Tibial nerve (tissue), 4 donors: ENCODE measurements around the gene TAAR5.

Experiments used
- CTCF ChIP-seq, 5 experiments: fragments of 200-600 bp in 3 of 5; fragments of 450-650 bp in 2 of 5; sonication (generic) in 3 of 5; IDR thresholded peaks; one replicate each; pipeline ENCODE4 v1.5.1; 2016 to 2019; ENCODE audit warnings: antibody characterized with exemption in 5 of 5, mild to moderate bottlenecking in 3 of 5, moderate library complexity in 2 of 5
- EP300 ChIP-seq, 2 donors: sonication (generic); formaldehyde crosslinking; IDR thresholded peaks; one replicate each; pipeline ENCODE4 v1.6.1; 2017; ENCODE audit warnings: antibody characterized with exemption in 2 of 2, mild to moderate bottlenecking in 1 of 2

DNA sequence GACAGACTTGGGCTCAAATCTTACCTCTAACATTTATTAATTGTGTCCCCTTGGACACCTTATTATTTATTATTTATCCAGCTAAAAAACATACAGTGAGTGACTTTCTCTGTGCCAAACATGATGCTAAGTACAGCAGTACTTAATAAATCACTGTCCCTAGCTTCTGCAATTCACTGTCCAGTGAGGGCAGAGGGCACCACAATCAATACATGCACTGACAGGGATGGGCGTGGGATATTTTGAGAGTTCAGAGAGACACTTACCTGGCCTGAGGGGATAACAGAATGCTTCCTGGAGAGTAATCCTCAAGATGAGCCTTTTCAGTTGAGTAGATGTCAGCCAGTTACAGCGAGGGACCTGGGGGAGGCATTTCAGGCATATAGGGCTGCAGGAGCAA is 43.8 kb upstream of the TAAR5 start:
- no peak for TF ChIP-seq EP300 (IDR thresholded peaks at IDR 0.05)
- no peak for TF ChIP-seq CTCF (IDR thresholded peaks at IDR 0.05)
